Measurements from ENCODE around the gene PAQR6.

Gene PAQR6

GRCh38 chr1:156247460-156248322 lies at the start of gene PAQR6:
TSS of gene PAQR6 (minus strand) at chr1:156248056. CDS start at chr1:156246731, 1,325 bp downstream.
- Mint-ChIP-seq H3K36me3 (ENCODE audit: low read depth) (peaks cover 8% of the 10 kb centered on the region), H3K4me1 (peaks cover 23% of the 10 kb centered on the region), H3K9me3 (no peaks in the 10 kb centered on the region), H3K27me3 (no peaks in the 10 kb centered on the region), H3K27ac (peak within 1 kb of the TSS; percentile 65), H3K4me3 (no peak within 1 kb of the TSS)
- ATAC-seq (no peak), DNase-seq (no peak)

- peak within 1 kb of the TSS; percentile 83 for H3K4me3 Mint-ChIP-seq
- H3K36me3 Mint-ChIP-seq (ENCODE audit: low read depth): peaks cover 1% of the 10 kb centered on the region
These were observed 47.6 kb upstream of the PAQR6 start, which contains the start of gene GLMP for GRCh38 chr1:156295391-156295947. TSS of gene GLMP (minus strand) at chr1:156295679. CDS start at chr1:156295645, 34 bp downstream.

GRCh38 chr1:156293895-156294294 lies 46.0 kb upstream of the PAQR6 start:
- DNase-seq (no peak), ATAC-seq (no peak)
- Mint-ChIP-seq H3K4me3 (no peak overlapping the region), H3K27me3 (no peaks in the 10 kb centered on the region), H3K9me3 (no peaks in the 10 kb centered on the region), H3K27ac (no peak overlapping the region), H3K36me3 (ENCODE audit: low read depth) (peaks cover 1% of the 10 kb centered on the region), H3K4me1 (peaks cover 18% of the 10 kb centered on the region)

More at GRCh38 chr1:156295391-156295947, 47.6 kb upstream of the PAQR6 start, which contains the start of gene GLMP:
- H3K27ac Mint-ChIP-seq: peak within 1 kb of the TSS; percentile 68
- DNase-seq: peak; percentile 59
- ATAC-seq: peak; percentile 81
- H3K9me3 Mint-ChIP-seq: no peaks in the 10 kb centered on the region
- peaks cover 18% of the 10 kb centered on the region for H3K4me1 Mint-ChIP-seq
- H3K27me3 Mint-ChIP-seq: no peaks in the 10 kb centered on the region

GRCh38 chr1:156293098-156293434 lies 45.2 kb upstream of the PAQR6 start:
- peaks cover 4% of the 10 kb centered on the region for H3K36me3 Mint-ChIP-seq (ENCODE audit: low read depth)
- H3K4me3 Mint-ChIP-seq: no peak overlapping the region
- DNase-seq (no peak), ATAC-seq (no peak)
- no peaks in the 10 kb centered on the region for H3K27me3 Mint-ChIP-seq
- no peak overlapping the region for H3K27ac Mint-ChIP-seq
- peaks cover 18% of the 10 kb centered on the region for H3K4me1 Mint-ChIP-seq
- no peaks in the 10 kb centered on the region for H3K9me3 Mint-ChIP-seq

- Mint-ChIP-seq H3K27me3 (no peaks in the 10 kb centered on the region), H3K36me3 (ENCODE audit: low read depth) (peaks cover 6% of the 10 kb centered on the region), H3K27ac (peak overlapping the region; percentile 27), H3K4me3 (peak overlapping the region; percentile 49), H3K4me1 (peaks cover 18% of the 10 kb centered on the region), H3K9me3 (no peaks in the 10 kb centered on the region)
- ATAC-seq (no peak), DNase-seq (peak; percentile 29)
These were observed 43.6 kb upstream of the PAQR6 start for GRCh38 chr1:156291226-156292061.

- DNase-seq: no peak
- Mint-ChIP-seq H3K4me3 (no peak overlapping the region), H3K27ac (no peak overlapping the region), H3K4me1 (peaks cover 9% of the 10 kb centered on the region), H3K9me3 (no peaks in the 10 kb centered on the region), H3K27me3 (no peaks in the 10 kb centered on the region), H3K36me3 (ENCODE audit: low read depth) (peaks cover 7% of the 10 kb centered on the region)
- ATAC-seq: no peak
These were observed 42.0 kb upstream of the PAQR6 start for GRCh38 chr1:156289857-156290256.

- peaks cover 11% of the 10 kb centered on the region for H3K36me3 Mint-ChIP-seq (ENCODE audit: low read depth)
- no peaks in the 10 kb centered on the region for H3K27me3 Mint-ChIP-seq
- H3K27ac Mint-ChIP-seq: no peak overlapping the region
- DNase-seq (no peak), ATAC-seq (no peak)
- peaks cover 21% of the 10 kb centered on the region for H3K4me1 Mint-ChIP-seq
- no peak overlapping the region for H3K4me3 Mint-ChIP-seq
- H3K9me3 Mint-ChIP-seq: no peaks in the 10 kb centered on the region
These were observed 38.2 kb upstream of the PAQR6 start for GRCh38 chr1:156286061-156286460.

- Mint-ChIP-seq H3K27ac (no peak overlapping the region), H3K36me3 (ENCODE audit: low read depth) (peaks cover 15% of the 10 kb centered on the region), H3K9me3 (no peaks in the 10 kb centered on the region), H3K4me3 (no peak overlapping the region), H3K27me3 (no peaks in the 10 kb centered on the region), H3K4me1 (peaks cover 27% of the 10 kb centered on the region)
- DNase-seq: no peak
- no peak for ATAC-seq
These were observed 37.6 kb upstream of the PAQR6 start for GRCh38 chr1:156285437-156285836.

GRCh38 chr1:156284757-156285156 lies 36.9 kb upstream of the PAQR6 start:
- H3K4me1 Mint-ChIP-seq: peaks cover 34% of the 10 kb centered on the region
- ATAC-seq (no peak), DNase-seq (no peak)
- no peak overlapping the region for H3K27ac Mint-ChIP-seq
- H3K27me3 Mint-ChIP-seq: no peaks in the 10 kb centered on the region
- H3K36me3 Mint-ChIP-seq (ENCODE audit: low read depth): peaks cover 19% of the 10 kb centered on the region
- H3K9me3 Mint-ChIP-seq: no peaks in the 10 kb centered on the region
- no peak overlapping the region for H3K4me3 Mint-ChIP-seq

GRCh38 chr1:156284112-156284511 lies 36.3 kb upstream of the PAQR6 start, which contains the start of gene TMEM79:
TSS of gene TMEM79 (plus strand) at chr1:156284325. CDS start at chr1:156285227, 902 bp downstream.
- Mint-ChIP-seq H3K27me3 (no peaks in the 10 kb centered on the region), H3K36me3 (ENCODE audit: low read depth) (peaks cover 21% of the 10 kb centered on the region), H3K4me3 (peak within 1 kb of the TSS; percentile 95), H3K9me3 (no peaks in the 10 kb centered on the region), H3K27ac (peak within 1 kb of the TSS; percentile 90), H3K4me1 (peaks cover 37% of the 10 kb centered on the region)
- ATAC-seq (no peak), DNase-seq (no peak)

- ATAC-seq (no peak), DNase-seq (no peak)
- H3K36me3 Mint-ChIP-seq (ENCODE audit: low read depth): peaks cover 22% of the 10 kb centered on the region
- no peaks in the 10 kb centered on the region for H3K9me3 Mint-ChIP-seq
- peak overlapping the region; percentile 90 for H3K27ac Mint-ChIP-seq
- no peaks in the 10 kb centered on the region for H3K27me3 Mint-ChIP-seq
- peak overlapping the region; percentile 95 for H3K4me3 Mint-ChIP-seq
- H3K4me1 Mint-ChIP-seq: peaks cover 37% of the 10 kb centered on the region
These were observed 35.7 kb upstream of the PAQR6 start for GRCh38 chr1:156283521-156283920.

- Mint-ChIP-seq H3K9me3 (no peaks in the 10 kb centered on the region), H3K4me1 (peaks cover 37% of the 10 kb centered on the region)
These were observed 34.8 kb upstream of the PAQR6 start, which contains the start of gene SMG5 for GRCh38 chr1:156282479-156283222. TSS of gene SMG5 (minus strand) at chr1:156282825. CDS start at chr1:156282680, 145 bp downstream.

GRCh38 chr1:156281693-156282478 lies 34.0 kb upstream of the PAQR6 start:
- peak; percentile 50 for DNase-seq
- Mint-ChIP-seq H3K36me3 (ENCODE audit: low read depth) (peaks cover 35% of the 10 kb centered on the region), H3K4me3 (peak overlapping the region; percentile 95), H3K9me3 (no peaks in the 10 kb centered on the region), H3K4me1 (peaks cover 37% of the 10 kb centered on the region), H3K27me3 (no peaks in the 10 kb centered on the region), H3K27ac (peak overlapping the region; percentile 90)
- ATAC-seq: peak; percentile 18

More at GRCh38 chr1:156282479-156283222, 34.8 kb upstream of the PAQR6 start, which contains the start of gene SMG5:
- peak within 1 kb of the TSS; percentile 90 for H3K27ac Mint-ChIP-seq
- peaks cover 29% of the 10 kb centered on the region for H3K36me3 Mint-ChIP-seq (ENCODE audit: low read depth)
- DNase-seq (peak; percentile 96), ATAC-seq (peak; percentile 86)
- H3K27me3 Mint-ChIP-seq: no peaks in the 10 kb centered on the region
- H3K4me3 Mint-ChIP-seq: peak within 1 kb of the TSS; percentile 95
